ENCODE results near the gene B4GALT6. TPM values are rescaled to one million over a fixed set of nuclear protein-coding genes. Genes with fewer than 3 reads are reported as not detected.

The B4GALT6 gene
- total RNA-seq, 4 donors from 2014 or later: 1.8 to 3.4 (median 2.2) TPM

GRCh38 chr18:31617031-31617717 lies 67.2 kb downstream of the B4GALT6 start:
- 47% methylated on average over 5 of the region's 5 CpGs for WGBS

GRCh38 chr18:31616586-31616985 lies 67.8 kb downstream of the B4GALT6 start:
- Histone ChIP-seq H3K27ac (no peak overlapping the region), H3K9me3 (no peaks in the 10 kb centered on the region), H3K27me3 (no peaks in the 10 kb centered on the region), H3K36me3 (no peaks in the 10 kb centered on the region), H3K4me3 (no peak overlapping the region), H3K4me1 (no peaks in the 10 kb centered on the region)
- DNase-seq (ENCODE audit: low spot score in 2 of 2): no peak
- 86% methylated on average over 4 of the region's 4 CpGs for WGBS
- no peak for TF ChIP-seq POLR2A (IDR thresholded peaks at IDR 0.05)
- no peak for TF ChIP-seq CTCF (IDR thresholded peaks at IDR 0.05)
- TF ChIP-seq POLR2AphosphoS5 (IDR thresholded peaks at IDR 0.05): no peak
- no peak for TF ChIP-seq EP300 (IDR thresholded peaks at IDR 0.05)

More at GRCh38 chr18:31617031-31617717, 67.2 kb downstream of the B4GALT6 start:
- Histone ChIP-seq H3K36me3 (no peaks in the 10 kb centered on the region), H3K9me3 (no peaks in the 10 kb centered on the region), H3K4me3 (no peak overlapping the region), H3K27ac (no peak overlapping the region), H3K27me3 (no peaks in the 10 kb centered on the region), H3K4me1 (no peaks in the 10 kb centered on the region)
- TF ChIP-seq POLR2AphosphoS5 (IDR thresholded peaks at IDR 0.05): no peak
- no peak for DNase-seq (ENCODE audit: low spot score in 2 of 2)

GRCh38 chr18:31614044-31614443 lies 70.3 kb downstream of the B4GALT6 start:
- H3K36me3 ChIP-seq: no peaks in the 10 kb centered on the region
- WGBS: 65% methylated on average over 2 of the region's 2 CpGs
- DNase-seq (ENCODE audit: low spot score in 2 of 2): no peak
- H3K9me3 ChIP-seq: no peaks in the 10 kb centered on the region
- no peak for TF ChIP-seq POLR2A (IDR thresholded peaks at IDR 0.05)
- no peaks in the 10 kb centered on the region for H3K27me3 ChIP-seq
- no peak overlapping the region for H3K4me3 ChIP-seq
- H3K4me1 ChIP-seq: no peaks in the 10 kb centered on the region
- H3K27ac ChIP-seq: no peak overlapping the region

GRCh38 chr18:31612124-31612523 lies 72.3 kb downstream of the B4GALT6 start:
- Histone ChIP-seq H3K9me3 (no peaks in the 10 kb centered on the region), H3K4me3 (no peak overlapping the region), H3K27me3 (no peaks in the 10 kb centered on the region), H3K27ac (no peak overlapping the region), H3K4me1 (no peaks in the 10 kb centered on the region), H3K36me3 (no peaks in the 10 kb centered on the region)
- no peak for DNase-seq (ENCODE audit: low spot score in 2 of 2)
- TF ChIP-seq POLR2AphosphoS5 (IDR thresholded peaks at IDR 0.05) (no peak), CTCF (IDR thresholded peaks at IDR 0.05) (no peak), POLR2A (IDR thresholded peaks at IDR 0.05) (no peak), EP300 (IDR thresholded peaks at IDR 0.05) (no peak)
- 46% methylated on average over 6 of the region's 6 CpGs for WGBS

- DNase-seq (ENCODE audit: low spot score in 2 of 2): no peak
- TF ChIP-seq POLR2AphosphoS5 (IDR thresholded peaks at IDR 0.05): no peak
- TF ChIP-seq EP300 (IDR thresholded peaks at IDR 0.05): no peak
- TF ChIP-seq CTCF (IDR thresholded peaks at IDR 0.05): no peak
- no peak for TF ChIP-seq POLR2A (IDR thresholded peaks at IDR 0.05)
- Histone ChIP-seq H3K4me3 (no peak overlapping the region), H3K27ac (no peak overlapping the region), H3K9me3 (no peaks in the 10 kb centered on the region), H3K4me1 (no peaks in the 10 kb centered on the region), H3K36me3 (no peaks in the 10 kb centered on the region), H3K27me3 (no peaks in the 10 kb centered on the region)
- WGBS: 89% methylated on average over 5 of the region's 5 CpGs
Observed at GRCh38 chr18:31611511-31611910, 72.9 kb downstream of the B4GALT6 start.

GRCh38 chr18:31610286-31611205 lies 73.8 kb downstream of the B4GALT6 start:
- no peak overlapping the region for H3K27ac ChIP-seq
- H3K9me3 ChIP-seq: no peaks in the 10 kb centered on the region
- H3K27me3 ChIP-seq: no peaks in the 10 kb centered on the region
- 36% methylated on average over 8 of the region's 8 CpGs for WGBS
- TF ChIP-seq CTCF (IDR thresholded peaks at IDR 0.05): no peak
- no peak for TF ChIP-seq POLR2A (IDR thresholded peaks at IDR 0.05)
- TF ChIP-seq EP300 (IDR thresholded peaks at IDR 0.05): no peak
- TF ChIP-seq POLR2AphosphoS5 (IDR thresholded peaks at IDR 0.05): no peak
- no peaks in the 10 kb centered on the region for H3K4me1 ChIP-seq
- H3K4me3 ChIP-seq: no peak overlapping the region
- H3K36me3 ChIP-seq: no peaks in the 10 kb centered on the region
- no peak for DNase-seq (ENCODE audit: low spot score in 2 of 2)

Data from suprapubic skin (tissue), 4 donors.